ENCODE measurements around the gene KRT27. TPM values are rescaled to one million over a fixed set of nuclear protein-coding genes. Genes with fewer than 3 reads are reported as not detected.

The KRT27 gene
- total and polyA plus RNA-seq, 12 donors, result 0.34 to 0.56 TPM; not detected in 10

DNA sequence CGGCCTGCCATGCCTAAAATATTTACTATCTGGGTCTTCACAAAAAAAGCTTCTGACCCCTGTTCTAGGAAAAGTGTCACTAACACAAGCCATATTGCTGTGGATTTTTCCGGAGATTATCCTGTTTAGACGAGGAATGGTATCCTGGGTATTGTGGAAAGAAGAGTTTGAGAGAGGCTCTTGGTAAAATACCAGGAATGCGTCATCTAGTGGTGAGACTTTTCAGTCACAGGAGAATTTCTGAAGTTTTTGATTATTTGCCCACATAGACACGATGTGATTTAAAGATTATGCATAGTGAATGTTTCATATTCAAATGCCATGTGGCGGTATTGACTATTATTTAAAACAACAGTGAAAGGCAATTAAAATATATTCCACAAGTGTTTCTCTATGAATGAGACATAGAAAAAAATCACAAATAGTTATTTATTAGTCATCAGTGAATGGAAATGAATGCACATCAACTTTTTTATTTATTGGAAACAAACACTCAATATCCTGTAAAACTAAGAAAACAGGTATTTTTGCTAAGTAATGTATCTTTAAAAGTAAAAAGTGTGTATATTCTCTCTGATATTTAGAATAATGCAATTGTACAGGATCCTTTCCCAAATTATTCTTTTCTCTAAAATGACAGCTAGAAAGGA lies 9.6 kb upstream of the KRT27 start:
- H3K9me3 ChIP-seq (replicated peaks in 1 of 3), result no peaks in the 10 kb centered on the region
- TF ChIP-seq, protein P1, sequence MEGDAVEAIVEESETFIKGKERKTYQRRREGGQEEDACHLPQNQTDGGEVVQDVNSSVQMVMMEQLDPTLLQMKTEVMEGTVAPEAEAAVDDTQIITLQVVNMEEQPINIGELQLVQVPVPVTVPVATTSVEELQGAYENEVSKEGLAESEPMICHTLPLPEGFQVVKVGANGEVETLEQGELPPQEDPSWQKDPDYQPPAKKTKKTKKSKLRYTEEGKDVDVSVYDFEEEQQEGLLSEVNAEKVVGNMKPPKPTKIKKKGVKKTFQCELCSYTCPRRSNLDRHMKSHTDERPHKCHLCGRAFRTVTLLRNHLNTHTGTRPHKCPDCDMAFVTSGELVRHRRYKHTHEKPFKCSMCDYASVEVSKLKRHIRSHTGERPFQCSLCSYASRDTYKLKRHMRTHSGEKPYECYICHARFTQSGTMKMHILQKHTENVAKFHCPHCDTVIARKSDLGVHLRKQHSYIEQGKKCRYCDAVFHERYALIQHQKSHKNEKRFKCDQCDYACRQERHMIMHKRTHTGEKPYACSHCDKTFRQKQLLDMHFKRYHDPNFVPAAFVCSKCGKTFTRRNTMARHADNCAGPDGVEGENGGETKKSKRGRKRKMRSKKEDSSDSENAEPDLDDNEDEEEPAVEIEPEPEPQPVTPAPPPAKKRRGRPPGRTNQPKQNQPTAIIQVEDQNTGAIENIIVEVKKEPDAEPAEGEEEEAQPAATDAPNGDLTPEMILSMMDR (IDR thresholded peaks at IDR 0.05), result peak; percentile 29 to 75 (median 65)
- TF ChIP-seq POLR2A (IDR thresholded peaks at IDR 0.05), result no peak
- peaks cover 6% of the 10 kb centered on the region for H3K27me3 ChIP-seq
- intact Hi-C loops (cut with DNase I), result loop anchor here (5.0 to 10.0 kb wide), 2 partner anchors 175 to 177 kb away; no protein-coding TSS in a partner anchor
- no peak for DNase-seq
- H3K4me3 ChIP-seq, result no peak overlapping the region
- no peak overlapping the region for H3K27ac ChIP-seq
- no peaks in the 10 kb centered on the region for H3K36me3 ChIP-seq (replicated peaks in 1 of 2)
- WGBS, 4 donors, result 31 to 36% (median 34%) methylated on average over 6 of the region's 6 CpGs
- no peaks in the 10 kb centered on the region for H3K4me1 ChIP-seq (replicated peaks in 1 of 2)

DNA sequence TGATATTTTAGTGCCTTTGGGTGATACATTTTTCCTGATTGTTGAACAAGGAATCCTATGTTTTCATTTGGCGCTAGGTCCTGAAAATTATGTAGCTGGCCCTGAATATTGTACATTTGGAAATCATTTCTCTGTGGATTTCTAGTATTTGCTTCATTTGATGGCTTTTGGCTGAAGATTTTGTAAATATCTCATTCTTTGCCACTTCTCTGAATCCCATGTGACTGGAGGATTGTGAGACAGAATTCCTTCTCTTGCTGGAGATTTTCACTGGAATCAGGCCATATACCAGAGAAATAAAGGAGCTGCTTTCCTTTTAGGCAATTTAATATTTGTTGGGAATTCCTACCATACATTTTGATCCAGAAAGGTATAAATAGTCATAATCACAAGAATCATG lies 8.8 kb upstream of the KRT27 start:
- no peak for TF ChIP-seq POLR2A (IDR thresholded peaks at IDR 0.05)
- TF ChIP-seq, protein P1 (IDR thresholded peaks at IDR 0.05), result no peak
- intact Hi-C loops (cut with DNase I), result loop anchor here (5.0 to 10.0 kb wide), 2 partner anchors 174 to 176 kb away; no protein-coding TSS in a partner anchor
- 81 to 89% (median 84%) methylated on average over 1 of the region's 1 CpG for WGBS, 4 donors
- Histone ChIP-seq H3K27me3 (peaks cover 6% of the 10 kb centered on the region), H3K4me3 (no peak overlapping the region), H3K9me3 (replicated peaks in 1 of 3) (no peaks in the 10 kb centered on the region), H3K27ac (no peak overlapping the region), H3K36me3 (replicated peaks in 1 of 2) (no peaks in the 10 kb centered on the region), H3K4me1 (replicated peaks in 1 of 2) (no peaks in the 10 kb centered on the region)
- no peak for DNase-seq

DNA sequence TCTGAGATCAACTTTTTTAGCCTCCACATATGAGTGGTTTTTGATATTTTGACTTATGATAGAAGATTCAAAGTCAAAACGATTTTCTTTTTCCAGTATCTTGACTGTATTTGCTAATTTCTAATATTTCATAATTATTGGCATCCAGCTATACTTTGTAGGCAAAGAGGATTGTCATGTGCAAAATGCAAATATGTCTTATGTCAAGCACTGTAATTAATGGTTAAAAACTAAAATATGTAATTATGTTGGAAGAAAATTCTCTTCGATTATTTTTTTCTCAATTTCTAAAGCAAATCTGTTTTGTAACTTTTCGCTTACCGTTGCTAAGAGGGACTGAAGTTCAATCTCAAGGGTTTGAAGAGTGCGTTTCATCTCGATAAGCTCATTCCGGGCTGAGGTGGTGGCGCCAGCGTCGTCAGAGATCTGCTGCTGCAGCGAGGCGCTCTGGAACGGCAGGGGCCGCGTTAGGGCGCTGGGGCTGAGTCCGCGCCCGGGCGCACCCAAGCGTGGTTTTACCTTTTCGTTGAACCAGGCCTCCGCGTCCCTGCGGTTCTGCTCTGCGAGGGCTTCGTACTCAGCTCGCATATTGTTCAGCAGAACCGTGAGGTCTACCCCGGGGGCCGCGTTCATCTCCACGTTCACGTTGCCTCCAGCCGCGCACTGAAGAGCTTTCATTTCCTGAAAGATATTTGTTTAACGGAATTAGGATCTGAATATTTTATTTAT lies 3.0 kb downstream of the KRT27 start:
- H3K4me3 ChIP-seq, result peak overlapping the region in 1 of 4 donors; percentile 10

DNA sequence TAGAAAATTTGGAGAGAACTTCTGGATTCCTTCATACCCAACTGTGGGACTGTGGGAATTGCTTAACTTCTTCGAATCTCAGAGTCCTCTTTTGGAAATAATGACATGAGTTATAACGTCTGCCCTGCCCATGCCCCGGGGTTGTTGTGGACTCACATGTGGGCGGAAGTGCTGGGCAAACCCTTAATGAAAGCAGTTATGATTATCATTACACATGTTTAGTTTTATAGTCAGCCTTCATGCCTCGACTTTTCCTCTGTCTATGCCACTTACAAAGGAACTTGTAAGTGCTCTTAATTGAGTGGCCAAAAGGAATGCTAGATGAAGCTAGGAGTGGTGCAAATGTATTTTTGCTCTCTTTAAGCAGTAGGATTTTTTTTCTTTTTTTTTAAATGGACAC lies 3.9 kb downstream of the KRT27 start:
- Histone ChIP-seq H3K27ac (no peak overlapping the region), H3K4me1 (replicated peaks in 1 of 2) (no peaks in the 10 kb centered on the region), H3K4me3 (no peak overlapping the region), H3K9me3 (replicated peaks in 1 of 3) (no peaks in the 10 kb centered on the region), H3K27me3 (peaks cover 26% of the 10 kb centered on the region), H3K36me3 (replicated peaks in 1 of 2) (no peaks in the 10 kb centered on the region)
- intact Hi-C loops (cut with DNase I), result no loop called here
- no peak for TF ChIP-seq POLR2A (IDR thresholded peaks at IDR 0.05)
- TF ChIP-seq, protein P1 (IDR thresholded peaks at IDR 0.05), result no peak
- WGBS, 4 donors, result 60 to 73% (median 67%) methylated on average over 5 of the region's 5 CpGs
- no peak for DNase-seq

More for the DNA sequence above, 3.0 kb downstream of the KRT27 start:
- no peaks in the 10 kb centered on the region for H3K36me3 ChIP-seq (replicated peaks in 1 of 2)
- H3K9me3 ChIP-seq (replicated peaks in 1 of 3), result no peaks in the 10 kb centered on the region
- H3K27ac ChIP-seq, result no peak overlapping the region
- WGBS, 4 donors, result 21 to 39% (median 29%) methylated on average over 32 to 37 of the region's 37 CpGs
- TF ChIP-seq, protein P1 (IDR thresholded peaks at IDR 0.05), result no peak
- no peak for TF ChIP-seq POLR2A (IDR thresholded peaks at IDR 0.05)
- intact Hi-C loops (cut with DNase I), result no loop called here
- peaks cover 26% of the 10 kb centered on the region for H3K27me3 ChIP-seq
- H3K4me1 ChIP-seq (replicated peaks in 1 of 2), result no peaks in the 10 kb centered on the region
- no peak for DNase-seq

Measured in adrenal gland (tissue), 12 donors.